ENCODE results near the gene HMGB1. TPM values are rescaled to one million over a fixed set of nuclear protein-coding genes. Genes with fewer than 3 reads are reported as not detected.

Gene HMGB1
- 304 and 426 TPM in 2 replicates for total RNA-seq

DNA sequence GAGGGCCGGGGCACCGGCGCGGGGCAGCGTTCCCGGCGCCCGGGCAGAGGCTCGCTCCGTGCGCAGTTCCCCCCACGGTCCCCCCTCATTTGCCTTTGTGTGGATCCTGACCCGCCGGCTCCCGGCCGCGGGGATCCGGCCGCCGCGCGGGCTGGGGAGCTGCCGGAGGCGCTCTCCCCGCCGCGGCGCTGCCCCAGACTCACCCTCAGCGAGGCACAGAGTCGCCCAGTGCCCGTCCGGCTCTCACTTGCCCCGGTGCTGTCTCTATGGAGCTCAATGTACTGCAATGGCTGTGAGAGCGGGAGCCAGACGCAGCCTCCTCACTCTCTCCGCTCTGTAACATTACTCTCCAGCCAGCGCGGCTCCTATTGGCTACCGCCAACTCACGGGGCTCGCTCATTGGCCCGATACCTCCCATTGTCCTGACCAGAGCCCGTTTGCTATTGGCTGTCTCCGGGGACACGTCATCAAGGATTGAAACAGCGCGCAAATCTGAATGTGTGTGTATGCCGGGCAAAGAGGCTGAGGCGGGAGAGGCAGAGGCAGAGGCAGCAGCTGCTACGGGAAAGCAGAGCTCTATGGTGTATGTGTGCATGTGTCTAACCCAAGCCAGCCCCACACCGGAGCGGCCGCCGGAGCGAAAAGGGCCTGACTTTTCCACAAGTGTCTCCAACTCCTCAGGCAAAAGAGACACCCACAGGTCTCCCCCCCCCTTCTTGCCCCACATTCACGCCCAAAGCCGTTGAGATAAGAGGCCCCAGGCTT is at the start of gene HMGB1:
TSS of gene HMGB1 (minus strand) at position 344 of the 765 bp plus-strand sequence. CDS start 2,256 bp downstream, outside the sequence.

DNA sequence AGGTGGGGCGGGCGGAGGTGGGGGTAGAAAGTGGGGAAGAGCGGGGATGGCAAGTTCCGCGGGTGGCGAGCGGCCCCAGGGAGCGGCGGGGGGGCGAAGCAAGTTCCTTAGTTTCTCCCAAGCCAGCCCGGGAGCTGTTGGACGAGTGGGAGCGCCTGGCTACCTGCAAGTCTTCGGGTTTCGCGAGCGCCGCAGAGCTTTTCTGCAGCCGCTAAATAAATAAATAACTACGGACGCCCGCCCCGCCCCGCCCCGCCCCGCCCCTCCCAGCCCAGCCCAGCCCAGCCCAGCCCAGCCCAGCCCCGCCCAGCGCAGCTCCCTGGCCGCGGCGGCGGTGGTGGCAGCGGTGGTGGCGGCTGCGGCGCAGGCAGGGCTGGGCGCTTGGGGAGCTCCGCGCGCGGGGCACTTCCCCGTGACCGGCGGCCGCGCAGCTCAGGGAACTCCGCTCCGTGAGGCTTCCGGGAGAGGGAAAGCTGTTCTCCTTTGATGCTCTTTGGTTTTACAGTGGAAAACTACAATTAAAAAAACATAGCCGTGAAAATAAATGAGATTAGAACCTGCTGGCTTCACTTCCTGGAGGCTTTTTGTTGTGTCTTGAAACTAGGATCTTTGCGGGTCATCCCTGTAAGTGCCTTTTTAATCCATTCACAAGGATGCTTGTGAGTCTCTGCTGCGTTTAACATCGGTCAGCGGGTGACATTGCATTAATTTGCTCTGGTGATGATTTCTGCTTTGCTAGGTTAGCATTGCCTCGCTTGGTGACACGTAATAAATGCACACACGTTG is 43.5 kb downstream of the HMGB1 start, which contains the start of gene UBE2L5:
TSS of gene UBE2L5 (plus strand) at position 440 of the 786 bp plus-strand sequence. CDS start 5,498 bp downstream, outside the sequence.

Other genes with a start within 250 kb of the HMGB1 start
- 13.6 and 15.2 TPM in 2 replicates for gene KATNAL1, start 158.4 kb downstream of the HMGB1 start, total RNA-seq
- not detected in 2 replicates for gene UBE2L5, start 43.4 kb downstream of the HMGB1 start, total RNA-seq
- 17.7 and 22.6 TPM in 2 replicates for gene USPL1, start 152.0 kb upstream of the HMGB1 start, total RNA-seq